HFFc6 (cell line): ENCODE measurements around the gene KRTAP2-3. TPM values are rescaled to one million over a fixed set of nuclear protein-coding genes. Genes with fewer than 3 reads are reported as not detected.
A peak's percentile ranks its signal among the peaks of the same experiment; 100 is the strongest.

Experiments used
- DNase-seq: peaks from one replicate; pipeline ENCODE4 v3.0.0-alpha.2; 2018
- H3K27ac Mint-ChIP-seq: 2 replicates; pipeline ENCODE4 v1.8.0; 2020; ENCODE audit warnings: mild to moderate bottlenecking, mixed read lengths
- H3K27me3 Mint-ChIP-seq: 2 replicates; pipeline ENCODE4 v1.8.0; 2021; ENCODE audit warnings: mild to moderate bottlenecking, moderate library complexity, mixed read lengths; ENCODE audit not compliant: insufficient read depth
- H3K36me3 Mint-ChIP-seq: 2 replicates; pipeline ENCODE4 v1.8.0; 2021; ENCODE audit warnings: low read depth, mixed read lengths
- H3K4me1 Mint-ChIP-seq: 2 replicates; pipeline ENCODE4 v1.8.0; 2020; ENCODE audit warnings: low read depth, mixed read lengths
- H3K4me3 Mint-ChIP-seq: 2 replicates; pipeline ENCODE4 v1.8.0; 2020; ENCODE audit warnings: mild to moderate bottlenecking, moderate library complexity, mixed read lengths
- H3K9me3 Mint-ChIP-seq: 2 replicates; pipeline ENCODE4 v1.8.0; 2020; ENCODE audit warnings: mild to moderate bottlenecking, mixed read lengths
- total RNA-seq, 6 experiments: library from RNA; stranded (reverse); fragmentation: NEBNext Ultra II Directional; extraction: Animal tissue kit (Norgen Biotek cat#: 25700); gene quantifications; 2 replicates in 1 of 6; 3 replicates in 5 of 6; pipeline ENCODE4 v1.2.3, GENCODE V29; 2021
- TF ChIP-seq, protein P1 (sequence below): fragments of 200-600 bp; sonication (generic); IDR thresholded peaks from 2 replicates; pipeline ENCODE4 v1.5.0; 2021; ENCODE audit warnings: antibody characterized with exemption, mild to moderate bottlenecking

Gene KRTAP2-3
- total RNA-seq, 6 experiments from 2014 or later = 30.3 to 105 (median 44.4) TPM

GRCh38 chr17:41029633-41030245, 30.2 kb downstream of the KRTAP2-3 start, which contains the start of gene KRTAP1-4:
Gene KRTAP1-4 (minus strand): TSS chr17:41030195. CDS start chr17:41030078, 117 bp downstream.
- Mint-ChIP-seq H3K27me3 (no peaks in the 10 kb centered on the region), H3K4me1 (peaks cover 31% of the 10 kb centered on the region), H3K27ac (no peak within 1 kb of the TSS), H3K9me3 (no peaks in the 10 kb centered on the region), H3K36me3 (no peaks in the 10 kb centered on the region; the same call in 1 of the 2 replicates), H3K4me3 (no peak within 1 kb of the TSS)
- TF ChIP-seq, protein P1, sequence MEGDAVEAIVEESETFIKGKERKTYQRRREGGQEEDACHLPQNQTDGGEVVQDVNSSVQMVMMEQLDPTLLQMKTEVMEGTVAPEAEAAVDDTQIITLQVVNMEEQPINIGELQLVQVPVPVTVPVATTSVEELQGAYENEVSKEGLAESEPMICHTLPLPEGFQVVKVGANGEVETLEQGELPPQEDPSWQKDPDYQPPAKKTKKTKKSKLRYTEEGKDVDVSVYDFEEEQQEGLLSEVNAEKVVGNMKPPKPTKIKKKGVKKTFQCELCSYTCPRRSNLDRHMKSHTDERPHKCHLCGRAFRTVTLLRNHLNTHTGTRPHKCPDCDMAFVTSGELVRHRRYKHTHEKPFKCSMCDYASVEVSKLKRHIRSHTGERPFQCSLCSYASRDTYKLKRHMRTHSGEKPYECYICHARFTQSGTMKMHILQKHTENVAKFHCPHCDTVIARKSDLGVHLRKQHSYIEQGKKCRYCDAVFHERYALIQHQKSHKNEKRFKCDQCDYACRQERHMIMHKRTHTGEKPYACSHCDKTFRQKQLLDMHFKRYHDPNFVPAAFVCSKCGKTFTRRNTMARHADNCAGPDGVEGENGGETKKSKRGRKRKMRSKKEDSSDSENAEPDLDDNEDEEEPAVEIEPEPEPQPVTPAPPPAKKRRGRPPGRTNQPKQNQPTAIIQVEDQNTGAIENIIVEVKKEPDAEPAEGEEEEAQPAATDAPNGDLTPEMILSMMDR = no peak
- no peak for DNase-seq

DNA sequence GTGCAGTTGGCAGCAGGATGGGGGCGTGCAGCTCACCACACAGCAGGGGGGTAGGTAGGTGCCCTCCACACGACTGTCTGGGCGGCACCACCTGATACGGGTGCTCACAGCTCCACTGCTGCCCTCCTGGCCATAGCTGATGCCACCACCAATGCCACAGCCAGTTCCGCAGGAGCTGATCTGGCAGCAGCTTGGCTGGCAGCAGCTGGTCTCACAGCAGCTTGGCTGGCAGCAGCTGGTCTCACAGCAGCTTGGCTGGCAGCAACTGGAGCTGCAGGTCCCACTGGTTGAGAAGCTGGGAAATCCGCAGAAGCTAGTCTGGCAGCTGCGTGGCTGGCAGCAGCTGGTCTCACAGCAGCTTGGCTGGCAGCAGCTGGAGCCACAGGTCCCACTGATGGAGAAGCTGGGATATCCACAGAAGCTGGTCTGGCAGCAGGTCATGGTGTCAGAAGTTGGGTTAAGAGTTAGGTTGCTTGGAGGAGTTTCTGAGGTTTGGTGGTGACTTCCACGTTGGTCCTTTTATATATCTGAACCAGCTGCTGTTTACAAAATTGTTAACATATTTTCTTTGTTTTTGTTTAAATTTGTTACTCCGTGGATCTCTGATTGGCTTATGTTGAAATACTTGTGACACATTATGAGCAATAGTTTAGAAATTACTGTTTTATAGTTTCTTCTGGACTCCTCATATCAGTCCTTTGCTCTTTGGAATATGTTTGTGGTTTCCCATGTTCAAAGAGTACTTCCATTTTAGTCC, 33.0 kb downstream of the KRTAP2-3 start, which contains the start of gene KRTAP1-5:
KRTAP1-5 (minus strand) TSS at position 494 of the 757 bp plus-strand sequence; CDS start at position 441, 53 bp downstream.
- peak within 1 kb of the TSS; percentile 53 for H3K27ac Mint-ChIP-seq
- H3K4me3 Mint-ChIP-seq = no peak within 1 kb of the TSS
- no peaks in the 10 kb centered on the region for H3K9me3 Mint-ChIP-seq

GRCh38 chr17:41024697-41025096, 35.2 kb downstream of the KRTAP2-3 start:
- Mint-ChIP-seq H3K4me1 (peaks cover 45% of the 10 kb centered on the region), H3K27me3 (no peaks in the 10 kb centered on the region), H3K9me3 (no peaks in the 10 kb centered on the region; the same call in 1 of the 2 replicates), H3K27ac (no peak overlapping the region), H3K36me3 (peaks cover 7% of the 10 kb centered on the region; the same call in 1 of the 2 replicates), H3K4me3 (no peak overlapping the region)
- DNase-seq = no peak
- TF ChIP-seq, protein P1 = no peak

More for the DNA sequence above, 33.0 kb downstream of the KRTAP2-3 start, which contains the start of gene KRTAP1-5:
- peaks cover 7% of the 10 kb centered on the region; the same call in 1 of the 2 replicates for H3K36me3 Mint-ChIP-seq
- peak; percentile 74 for DNase-seq
- TF ChIP-seq, protein P1 = no peak
- peaks cover 37% of the 10 kb centered on the region for H3K4me1 Mint-ChIP-seq
- H3K27me3 Mint-ChIP-seq = no peaks in the 10 kb centered on the region

DNA sequence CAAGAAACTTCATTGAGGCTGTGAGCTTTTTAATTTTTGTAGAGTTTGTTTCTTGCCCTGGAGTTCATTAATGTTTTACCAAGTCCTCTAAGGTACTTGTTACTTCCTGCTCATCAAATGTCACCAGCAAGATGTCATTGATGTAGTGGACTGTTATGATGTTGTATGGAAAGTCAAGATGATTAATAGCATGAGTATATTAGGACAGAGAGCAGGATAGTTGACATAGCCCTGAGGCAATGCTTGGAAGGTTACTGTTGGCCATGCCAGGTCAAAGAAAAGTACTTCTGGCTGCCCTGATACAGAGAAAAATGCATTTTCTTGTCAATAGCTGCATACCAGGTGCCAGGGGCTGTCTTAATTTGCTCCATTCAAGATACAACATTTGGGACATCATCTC, 39.6 kb downstream of the KRTAP2-3 start:
- Mint-ChIP-seq H3K27ac (no peak overlapping the region), H3K9me3 (no peaks in the 10 kb centered on the region; the same call in 1 of the 2 replicates), H3K4me1 (peaks cover 33% of the 10 kb centered on the region), H3K4me3 (no peak overlapping the region), H3K27me3 (no peaks in the 10 kb centered on the region), H3K36me3 (peaks cover 7% of the 10 kb centered on the region; the same call in 1 of the 2 replicates)
- DNase-seq = no peak
- TF ChIP-seq, protein P1 = no peak

DNA sequence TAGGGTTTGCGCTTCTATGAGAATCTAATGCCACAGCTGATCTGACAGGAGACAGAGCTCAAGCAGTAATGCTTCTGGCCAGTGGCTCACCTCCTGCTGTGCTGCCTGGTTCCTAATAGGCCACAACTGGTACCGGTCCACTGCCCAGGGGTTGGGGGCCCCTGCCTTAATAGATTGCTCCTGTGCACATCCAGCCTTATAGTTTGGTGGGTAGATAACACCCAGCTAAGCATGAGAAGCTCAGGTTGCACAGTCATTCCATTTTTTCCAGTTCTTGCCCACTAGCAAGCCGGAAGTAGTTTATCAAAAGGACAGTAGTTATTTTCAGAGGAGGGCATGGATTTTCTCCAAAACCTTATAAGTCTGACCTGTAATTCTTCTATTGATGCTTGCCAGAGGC, 40.5 kb downstream of the KRTAP2-3 start:
- no peak overlapping the region for H3K27ac Mint-ChIP-seq
- peaks cover 7% of the 10 kb centered on the region; the same call in 1 of the 2 replicates for H3K36me3 Mint-ChIP-seq
- no peaks in the 10 kb centered on the region for H3K27me3 Mint-ChIP-seq
- no peak overlapping the region for H3K4me3 Mint-ChIP-seq
- no peak for DNase-seq
- no peaks in the 10 kb centered on the region; the same call in 1 of the 2 replicates for H3K9me3 Mint-ChIP-seq
- TF ChIP-seq, protein P1 = no peak
- H3K4me1 Mint-ChIP-seq = peaks cover 24% of the 10 kb centered on the region
